Measurements from ENCODE around the gene SLC16A3.

Gene SLC16A3

GRCh38 chr17:82228842-82229697, at the start of gene SLC16A3:
Gene SLC16A3 (plus strand): TSS chr17:82229042. CDS start chr17:82236009, 6,967 bp downstream.
- peak within 1 kb of the TSS; percentile 58 to 77 (median 62) for H3K27ac Mint-ChIP-seq
- H3K9me3 Mint-ChIP-seq, result no peaks in the 10 kb centered on the region
- TF ChIP-seq CTCF (IDR thresholded peaks at IDR 0.05; ENCODE audit: unreplicated experiment in 3 of 3), result no peak
- peaks cover 4% of the 10 kb centered on the region for H3K4me1 Mint-ChIP-seq
- peak within 1 kb of the TSS; percentile 78 to 88 (median 85) for H3K4me3 Mint-ChIP-seq
- no peaks in the 10 kb centered on the region for H3K36me3 Mint-ChIP-seq (ENCODE audit: low read depth)
- peaks cover 15% of the 10 kb centered on the region for H3K27me3 Mint-ChIP-seq (ENCODE audit: low read depth)

- Mint-ChIP-seq H3K4me1 (no peaks in the 10 kb centered on the region), H3K9me3 (no peaks in the 10 kb centered on the region), H3K27me3 (ENCODE audit: low read depth) (peaks cover 9% of the 10 kb centered on the region), H3K4me3 (no peak overlapping the region), H3K27ac (peak overlapping the region in 1 of 3 experiments; percentile 29), H3K36me3 (ENCODE audit: low read depth) (peaks cover 60% of the 10 kb centered on the region)
- TF ChIP-seq CTCF (IDR thresholded peaks at IDR 0.05; ENCODE audit: unreplicated experiment in 3 of 3), result no peak
Observed at GRCh38 chr17:82179412-82179811, 49.4 kb upstream of the SLC16A3 start.

- Mint-ChIP-seq H3K27ac (no peak overlapping the region), H3K4me1 (no peaks in the 10 kb centered on the region), H3K27me3 (ENCODE audit: low read depth) (peaks cover 3% of the 10 kb centered on the region), H3K9me3 (no peaks in the 10 kb centered on the region), H3K4me3 (no peak overlapping the region), H3K36me3 (ENCODE audit: low read depth) (peaks cover 57% of the 10 kb centered on the region)
- no peak for TF ChIP-seq CTCF (IDR thresholded peaks at IDR 0.05; ENCODE audit: unreplicated experiment in 3 of 3)
Observed at GRCh38 chr17:82179946-82180475, 48.8 kb upstream of the SLC16A3 start.

GRCh38 chr17:82180776-82181528, 47.9 kb upstream of the SLC16A3 start:
- no peak overlapping the region for H3K27ac Mint-ChIP-seq

GRCh38 chr17:82184761-82185160, 44.1 kb upstream of the SLC16A3 start:
- no peak for TF ChIP-seq CTCF (IDR thresholded peaks at IDR 0.05; ENCODE audit: unreplicated experiment in 3 of 3)
- Mint-ChIP-seq H3K36me3 (ENCODE audit: low read depth) (peaks cover 37% of the 10 kb centered on the region), H3K9me3 (no peaks in the 10 kb centered on the region), H3K4me3 (no peak overlapping the region), H3K4me1 (no peaks in the 10 kb centered on the region), H3K27me3 (ENCODE audit: low read depth) (no peaks in the 10 kb centered on the region), H3K27ac (no peak overlapping the region)

More at GRCh38 chr17:82180776-82181528, 47.9 kb upstream of the SLC16A3 start:
- Mint-ChIP-seq H3K36me3 (ENCODE audit: low read depth) (peaks cover 51% of the 10 kb centered on the region), H3K4me3 (no peak overlapping the region), H3K27me3 (ENCODE audit: low read depth) (no peaks in the 10 kb centered on the region), H3K9me3 (no peaks in the 10 kb centered on the region), H3K4me1 (no peaks in the 10 kb centered on the region)
- TF ChIP-seq CTCF (IDR thresholded peaks at IDR 0.05; ENCODE audit: unreplicated experiment in 3 of 3), result no peak
